Naive thymus-derived CD4-positive, alpha-beta T cell (primary cell): ENCODE data around the gene PIP5K1B. TPM values are rescaled to one million over a fixed set of nuclear protein-coding genes. Genes with fewer than 3 reads are reported as not detected.

Experiments
- ATAC-seq: fragments of 150-1000 bp; cut with Tn5 transposase; 2 replicates; pipeline ENCODE4 v1.10.0; 2021; ENCODE audit warnings: mild to moderate bottlenecking, moderate library complexity
- CTCF ChIA-PET: fragments of 350-600 bp; sonication (Branson Sonifier 250); formaldehyde crosslinking; loops from one replicate; lab custom pipeline; 2021; ENCODE audit warnings: antibody characterized with exemption; lab: Charles Lee
- POLR2A ChIA-PET: fragments of 350-600 bp; sonication (Branson Sonifier 250); formaldehyde crosslinking; loops from one replicate; lab custom pipeline; 2021; ENCODE audit warnings: antibody characterized with exemption, inconsistent platforms; lab: Charles Lee
- DNase-seq, 9 donors: peaks; one replicate each; pipeline versions ENCODE4 v3.0.0 to v3.0.0-alpha.2; 2020 to 2022; ENCODE audit warnings: mixed read lengths in 1 of 9
- H3K27ac ChIP-seq: one replicate; pipeline ENCODE4 v1.7.0; 2013; ENCODE audit warnings: mild to moderate bottlenecking, low read depth, low read length, moderate library complexity
- H3K27me3 ChIP-seq, 2 donors: one replicate each; pipeline ENCODE4 v1.7.0; 2013; ENCODE audit warnings: low read length in 2 of 2, mild to moderate bottlenecking in 2 of 2, moderate library complexity in 2 of 2; ENCODE audit not compliant: control insufficient read depth in 2 of 2, insufficient read depth in 2 of 2
- H3K36me3 ChIP-seq, 3 experiments: 1 replicate in 2 of 3; 2 replicates in 1 of 3; pipeline ENCODE4 v1.7.0; 2013; ENCODE audit warnings: low read length in 3 of 3, mild to moderate bottlenecking in 3 of 3, moderate library complexity in 1 of 3; ENCODE audit not compliant: insufficient read depth in 3 of 3, control insufficient read depth in 2 of 3
- H3K4me1 ChIP-seq, 2 donors: one replicate each; pipeline ENCODE4 v1.7.0; 2013; ENCODE audit warnings: low read length in 2 of 2, mild to moderate bottlenecking in 2 of 2, moderate library complexity in 1 of 2; ENCODE audit not compliant: control insufficient read depth in 2 of 2, insufficient read depth in 2 of 2
- H3K4me3 ChIP-seq: 2 replicates; pipeline ENCODE4 v1.7.0; 2013; ENCODE audit warnings: mild to moderate bottlenecking, low read length
- H3K9me3 ChIP-seq, 3 experiments: 1 replicate in 2 of 3; 2 replicates in 1 of 3; pipeline ENCODE4 v1.7.0; 2013; ENCODE audit warnings: low read length in 3 of 3; ENCODE audit not compliant: control insufficient read depth in 2 of 3
- H3K27ac Mint-ChIP-seq, 9 donors: one replicate each; pipeline ENCODE4 v1.8.0; 2020 to 2022; ENCODE audit warnings: mixed read lengths in 9 of 9, mild to moderate bottlenecking in 8 of 9, moderate library complexity in 5 of 9, inconsistent platforms in 2 of 9
- H3K27me3 Mint-ChIP-seq, 5 donors: one replicate each; pipeline ENCODE4 v1.8.0; 2021 to 2022; ENCODE audit warnings: mixed read lengths in 5 of 5, mild to moderate bottlenecking in 1 of 5
- H3K36me3 Mint-ChIP-seq, 5 donors: one replicate each; pipeline ENCODE4 v1.8.0; 2020 to 2022; ENCODE audit warnings: mixed read lengths in 5 of 5, mild to moderate bottlenecking in 3 of 5, inconsistent platforms in 1 of 5
- H3K4me1 Mint-ChIP-seq, 7 donors: one replicate each; pipeline ENCODE4 v1.8.0; 2020 to 2022; ENCODE audit warnings: mixed read lengths in 7 of 7, mild to moderate bottlenecking in 3 of 7, inconsistent platforms in 1 of 7
- H3K4me3 Mint-ChIP-seq, 10 donors: one replicate each; pipeline ENCODE4 v1.8.0; 2020 to 2022; ENCODE audit warnings: mild to moderate bottlenecking in 10 of 10, mixed read lengths in 10 of 10, moderate library complexity in 6 of 10, inconsistent platforms in 2 of 10
- H3K9me3 Mint-ChIP-seq, 11 donors: one replicate each; pipeline ENCODE4 v1.8.0; 2020 to 2022; ENCODE audit warnings: mixed read lengths in 11 of 11, mild to moderate bottlenecking in 4 of 11, inconsistent platforms in 1 of 11, moderate library complexity in 1 of 11
- intact Hi-C, 2 donors: fragments of 100-400 bp; cut with micrococcal nuclease; formaldehyde crosslinking; loops; one replicate each; pipeline ENCODE4 v1.15.1; 2023
- polyA plus RNA-seq, 2 donors: library from polyadenylated mRNA; unstranded; fragments of 300-500 nt; fragmentation: Illumina TruSeq; gene quantifications; one replicate each; pipeline ENCODE4 v1.2.3, GENCODE V29; 2021
- total RNA-seq, 6 experiments: library from RNA in 5 of 6; stranded (reverse) in 5 of 6; gene quantifications; 1 replicate in 5 of 6; 2 replicates in 1 of 6; pipeline ENCODE4 v1.2.3 and lab custom pipeline; 2021 to 2026

PIP5K1B gene
- total and polyA plus RNA-seq, 7 experiments from 2014 or later = 0.08 to 4.2 (median 0.54) TPM

GRCh38 chr9:68964102-68964541, 259.1 kb downstream of the PIP5K1B start:
- H3K27me3 ChIP-seq = no peaks in the 10 kb centered on the region
- H3K27me3 Mint-ChIP-seq = peaks cover 0 to 12% (median 4%) of the 10 kb centered on the region in 5 donors
- no peaks in the 10 kb centered on the region for H3K36me3 ChIP-seq
- peaks cover 0 to 4% (median 0%) of the 10 kb centered on the region in 7 donors for H3K4me1 Mint-ChIP-seq
- no peaks in the 10 kb centered on the region for H3K4me1 ChIP-seq
- H3K36me3 Mint-ChIP-seq = peaks cover 0 to 4% (median 0%) of the 10 kb centered on the region in 5 donors
- H3K9me3 Mint-ChIP-seq = peaks cover 0 to 1% (median 0%) of the 10 kb centered on the region in 11 donors
- no peak for DNase-seq
- no peak overlapping the region for H3K4me3 ChIP-seq
- H3K4me3 Mint-ChIP-seq = no peak overlapping the region
- ATAC-seq = no peak
- CTCF ChIA-PET = interaction anchor here (0.7 to 1.9 kb wide), 2 partner anchors 15 to 157 kb away, joined by 3 to 5 read pairs; no protein-coding TSS in a partner anchor
- H3K9me3 ChIP-seq = no peaks in the 10 kb centered on the region
- POLR2A ChIA-PET = no interaction called here
- intact Hi-C loops = no loop called here
- peak overlapping the region in 1 of 9 donors; percentile 15 for H3K27ac Mint-ChIP-seq
- no peak overlapping the region for H3K27ac ChIP-seq

- Histone ChIP-seq H3K4me1 (no peaks in the 10 kb centered on the region), H3K9me3 (no peaks in the 10 kb centered on the region), H3K36me3 (no peaks in the 10 kb centered on the region), H3K27me3 (no peaks in the 10 kb centered on the region), H3K27ac (no peak overlapping the region), H3K4me3 (no peak overlapping the region)
- ChIA-PET CTCF (interaction anchor here (0.7 to 1.9 kb wide), 2 partner anchors 16 to 157 kb away, joined by 3 to 5 read pairs; no protein-coding TSS in a partner anchor), POLR2A (no interaction called here)
- Mint-ChIP-seq H3K27me3 (peaks cover 0 to 12% (median 4%) of the 10 kb centered on the region in 5 donors), H3K9me3 (peaks cover 0 to 1% (median 0%) of the 10 kb centered on the region in 11 donors), H3K36me3 (peaks cover 0 to 4% (median 0%) of the 10 kb centered on the region in 5 donors), H3K27ac (no peak overlapping the region), H3K4me3 (no peak overlapping the region), H3K4me1 (peaks cover 0 to 4% (median 0%) of the 10 kb centered on the region in 7 donors)
- ATAC-seq (no peak), DNase-seq (no peak)
- intact Hi-C loops = no loop called here
Measured at GRCh38 chr9:68964765-68965164, 259.7 kb downstream of the PIP5K1B start.

GRCh38 chr9:68966496-68966944, 261.5 kb downstream of the PIP5K1B start:
- peaks cover 0 to 5% (median 0%) of the 10 kb centered on the region in 5 donors for H3K27me3 Mint-ChIP-seq
- peaks cover 0 to 5% (median 0%) of the 10 kb centered on the region in 7 donors for H3K4me1 Mint-ChIP-seq
- intact Hi-C loops = no loop called here
- no peak for DNase-seq
- H3K9me3 Mint-ChIP-seq = peaks cover 0 to 4% (median 0%) of the 10 kb centered on the region in 11 donors
- Histone ChIP-seq H3K27ac (no peak overlapping the region), H3K27me3 (no peaks in the 10 kb centered on the region), H3K9me3 (no peaks in the 10 kb centered on the region), H3K36me3 (no peaks in the 10 kb centered on the region), H3K4me3 (no peak overlapping the region), H3K4me1 (no peaks in the 10 kb centered on the region)
- no peak overlapping the region for H3K4me3 Mint-ChIP-seq
- ChIA-PET POLR2A (no interaction called here), CTCF (interaction anchor here (0.6 kb wide), 1 partner anchor 329 kb away, joined by 3 read pairs; no protein-coding TSS in a partner anchor)
- no peak for ATAC-seq
- H3K36me3 Mint-ChIP-seq = peaks cover 0 to 9% (median 0%) of the 10 kb centered on the region in 5 donors
- H3K27ac Mint-ChIP-seq = no peak overlapping the region

- peaks cover 0 to 15% (median 0%) of the 10 kb centered on the region in 5 donors for H3K36me3 Mint-ChIP-seq
- intact Hi-C loops = no loop called here
- H3K27ac Mint-ChIP-seq = no peak overlapping the region
- H3K9me3 Mint-ChIP-seq = peaks cover 0 to 8% (median 0%) of the 10 kb centered on the region in 11 donors
- CTCF ChIA-PET = interaction anchor here (0.9 to 1.2 kb wide), 2 partner anchors 27 to 30 kb away, joined by 3 to 5 read pairs; no protein-coding TSS in a partner anchor
- Histone ChIP-seq H3K36me3 (no peaks in the 10 kb centered on the region), H3K27me3 (no peaks in the 10 kb centered on the region), H3K9me3 (no peaks in the 10 kb centered on the region), H3K4me3 (no peak overlapping the region), H3K27ac (no peak overlapping the region), H3K4me1 (no peaks in the 10 kb centered on the region)
- peaks cover 0 to 14% (median 0%) of the 10 kb centered on the region in 7 donors for H3K4me1 Mint-ChIP-seq
- DNase-seq = no peak
- no peaks in the 10 kb centered on the region for H3K27me3 Mint-ChIP-seq
- no peak overlapping the region for H3K4me3 Mint-ChIP-seq
- POLR2A ChIA-PET = no interaction called here
- no peak for ATAC-seq
Measured at GRCh38 chr9:68967800-68968199, 262.8 kb downstream of the PIP5K1B start.

GRCh38 chr9:68969538-68969937, 264.5 kb downstream of the PIP5K1B start:
- Mint-ChIP-seq H3K4me1 (peaks cover 0 to 20% (median 6%) of the 10 kb centered on the region in 7 donors), H3K36me3 (peaks cover 0 to 16% (median 0%) of the 10 kb centered on the region in 5 donors), H3K27ac (no peak overlapping the region), H3K27me3 (no peaks in the 10 kb centered on the region), H3K4me3 (no peak overlapping the region), H3K9me3 (peaks cover 0 to 8% (median 0%) of the 10 kb centered on the region in 11 donors)
- ChIA-PET POLR2A (no interaction called here), CTCF (no interaction called here)
- Histone ChIP-seq H3K4me1 (peaks cover 0 to 4% of the 10 kb centered on the region in 2 donors), H3K4me3 (no peak overlapping the region), H3K9me3 (no peaks in the 10 kb centered on the region), H3K36me3 (no peaks in the 10 kb centered on the region), H3K27me3 (no peaks in the 10 kb centered on the region), H3K27ac (no peak overlapping the region)
- DNase-seq (no peak), ATAC-seq (no peak)
- intact Hi-C loops = no loop called here

GRCh38 chr9:68970151-68970550, 265.1 kb downstream of the PIP5K1B start:
- CTCF ChIA-PET = no interaction called here
- Mint-ChIP-seq H3K4me1 (peaks cover 0 to 26% (median 6%) of the 10 kb centered on the region in 7 donors), H3K27me3 (no peaks in the 10 kb centered on the region), H3K9me3 (peaks cover 0 to 8% (median 0%) of the 10 kb centered on the region in 11 donors), H3K36me3 (peaks cover 0 to 16% (median 0%) of the 10 kb centered on the region in 5 donors), H3K27ac (no peak overlapping the region), H3K4me3 (no peak overlapping the region)
- intact Hi-C loops = no loop called here
- H3K9me3 ChIP-seq = no peaks in the 10 kb centered on the region
- peaks cover 0 to 4% of the 10 kb centered on the region in 2 donors for H3K4me1 ChIP-seq
- H3K27me3 ChIP-seq = no peaks in the 10 kb centered on the region
- no peak overlapping the region for H3K4me3 ChIP-seq
- H3K36me3 ChIP-seq = no peaks in the 10 kb centered on the region
- H3K27ac ChIP-seq = no peak overlapping the region
- POLR2A ChIA-PET = no interaction called here
- DNase-seq = no peak
- ATAC-seq = no peak
